Right lung (tissue), 5 donors: ENCODE results near the gene CCDC27. TPM values are rescaled to one million over a fixed set of nuclear protein-coding genes. Genes with fewer than 3 reads are reported as not detected.
"Not testable (repeated sequence)": the region's sequence is repeated elsewhere in the genome, so short reads cannot be mapped to it uniquely, and the experiment has no call there.

Experiments used
- DNase-seq, 2 donors: peaks; one replicate each; pipeline ENCODE4 v3.0.0-alpha.2; 2013
- polyA plus RNA-seq, 5 donors: library from polyadenylated mRNA; unstranded; fragments of 120-200 nt; gene quantifications; one replicate each; pipeline versions ENCODE4 v1.2.1 to v1.2.3, GENCODE V29; 2013; ENCODE audit warnings: inconsistent platforms in 1 of 5, low replicate concordance in 1 of 5; ENCODE audit not compliant: insufficient read length in 5 of 5, insufficient read depth in 1 of 5

CCDC27 gene
- polyA plus RNA-seq, 5 donors, result 0.10 to 0.21 (median 0.19) TPM

GRCh38 chr1:3735688-3736087, 16.6 kb upstream of the CCDC27 start:
- no peak for DNase-seq

- no peak for DNase-seq
Observed at GRCh38 chr1:3736131-3736561, 16.1 kb upstream of the CCDC27 start.

GRCh38 chr1:3736708-3737107, 15.5 kb upstream of the CCDC27 start:
- no peak for DNase-seq

- no peak for DNase-seq
Observed at GRCh38 chr1:3738943-3739342, 13.3 kb upstream of the CCDC27 start.

GRCh38 chr1:3740042-3740441, 12.2 kb upstream of the CCDC27 start:
- no peak for DNase-seq

- DNase-seq, result no peak
Observed at GRCh38 chr1:3740752-3741151, 11.5 kb upstream of the CCDC27 start.

- DNase-seq, result no peak
Observed at GRCh38 chr1:3741566-3742438, 10.4 kb upstream of the CCDC27 start.

- DNase-seq, result no peak
Observed at GRCh38 chr1:3742439-3743298, 9.6 kb upstream of the CCDC27 start.

GRCh38 chr1:3743421-3743820, 8.8 kb upstream of the CCDC27 start:
- no peak for DNase-seq

GRCh38 chr1:3743826-3744225, 8.4 kb upstream of the CCDC27 start:
- DNase-seq, result no peak

GRCh38 chr1:3744646-3745045, 7.6 kb upstream of the CCDC27 start:
- no peak for DNase-seq

- no peak for DNase-seq
Observed at GRCh38 chr1:3745071-3745470, 7.2 kb upstream of the CCDC27 start.

GRCh38 chr1:3745590-3746381, 6.5 kb upstream of the CCDC27 start:
- no peak for DNase-seq

- no peak for DNase-seq
Observed at GRCh38 chr1:3746389-3746829, 5.8 kb upstream of the CCDC27 start.

- peak; percentile 63 to 70 for DNase-seq
Observed at GRCh38 chr1:3746830-3747521, 5.3 kb upstream of the CCDC27 start.

- no peak for DNase-seq
Observed at GRCh38 chr1:3747522-3747848, 4.8 kb upstream of the CCDC27 start.

GRCh38 chr1:3747903-3748302, 4.3 kb upstream of the CCDC27 start:
- DNase-seq, result no peak

GRCh38 chr1:3748316-3748900, 3.8 kb upstream of the CCDC27 start:
- not testable (repeated sequence) for DNase-seq

GRCh38 chr1:3749512-3749911, 2.7 kb upstream of the CCDC27 start:
- no peak for DNase-seq

GRCh38 chr1:3750741-3751140, 1.5 kb upstream of the CCDC27 start:
- DNase-seq, result no peak
